ENCODE results near the gene C1QTNF7. TPM values are rescaled to one million over a fixed set of nuclear protein-coding genes. Genes with fewer than 3 reads are reported as not detected.

C1QTNF7 gene
- total RNA-seq, 1 donor from 2014 or later = under 0.01 TPM

GRCh38 chr4:15413623-15414019 is 14.2 kb upstream of the C1QTNF7 start:
- DNase-seq (ENCODE audit: low read depth, low spot score) = no peak

GRCh38 chr4:15414551-15415091 is 13.2 kb upstream of the C1QTNF7 start:
- DNase-seq (ENCODE audit: low read depth, low spot score) = no peak

GRCh38 chr4:15416357-15417232 is 11.2 kb upstream of the C1QTNF7 start:
- DNase-seq (ENCODE audit: low read depth, low spot score) = no peak

GRCh38 chr4:15417233-15417660 is 10.6 kb upstream of the C1QTNF7 start:
- DNase-seq (ENCODE audit: low read depth, low spot score) = no peak

GRCh38 chr4:15418956-15419355 is 8.9 kb upstream of the C1QTNF7 start:
- DNase-seq (ENCODE audit: low read depth, low spot score) = no peak

- DNase-seq (ENCODE audit: low read depth, low spot score) = no peak
Observed at GRCh38 chr4:15420642-15421041, 7.2 kb upstream of the C1QTNF7 start.

- DNase-seq (ENCODE audit: low read depth, low spot score) = no peak
Observed at GRCh38 chr4:15423285-15423711, 4.5 kb upstream of the C1QTNF7 start.

- no peak for DNase-seq (ENCODE audit: low read depth, low spot score)
Observed at GRCh38 chr4:15425520-15425919, 2.3 kb upstream of the C1QTNF7 start.

- DNase-seq (ENCODE audit: low read depth, low spot score) = no peak
Observed at GRCh38 chr4:15427161-15427560, 672 bp upstream of the C1QTNF7 start.

GRCh38 chr4:15428611-15429010 is 778 bp downstream of the C1QTNF7 start:
- DNase-seq (ENCODE audit: low read depth, low spot score) = no peak

GRCh38 chr4:15434091-15434490 is 6.3 kb downstream of the C1QTNF7 start:
- DNase-seq (ENCODE audit: low read depth, low spot score) = no peak

- DNase-seq (ENCODE audit: low read depth, low spot score) = no peak
Observed at GRCh38 chr4:15434676-15435075, 6.8 kb downstream of the C1QTNF7 start.

GRCh38 chr4:15436513-15436912 is 8.7 kb downstream of the C1QTNF7 start:
- DNase-seq (ENCODE audit: low read depth, low spot score) = no peak

GRCh38 chr4:15438939-15439524 is 11.2 kb downstream of the C1QTNF7 start:
- no peak for DNase-seq (ENCODE audit: low read depth, low spot score)

- no peak for DNase-seq (ENCODE audit: low read depth, low spot score)
Observed at GRCh38 chr4:15443371-15444160, 15.7 kb downstream of the C1QTNF7 start.

- DNase-seq (ENCODE audit: low read depth, low spot score) = no peak
Observed at GRCh38 chr4:15444276-15444675, 16.4 kb downstream of the C1QTNF7 start.

GRCh38 chr4:15444879-15445547 is 17.2 kb downstream of the C1QTNF7 start:
- DNase-seq (ENCODE audit: low read depth, low spot score) = no peak

- DNase-seq (ENCODE audit: low read depth, low spot score) = no peak
Observed at GRCh38 chr4:15451181-15451865, 23.5 kb downstream of the C1QTNF7 start.

- DNase-seq (ENCODE audit: low read depth, low spot score) = no peak
Observed at GRCh38 chr4:15451866-15452765, 24.3 kb downstream of the C1QTNF7 start.

GRCh38 chr4:15455290-15455689 is 27.5 kb downstream of the C1QTNF7 start:
- DNase-seq (ENCODE audit: low read depth, low spot score) = no peak

Data from pulmonary artery endothelial cell (primary cell).